GM06990 (cell line): ENCODE data around the gene ST6GALNAC1.

Experiments used
- DNase-seq: peaks from one replicate; pipeline ENCODE4 v3.0.0-alpha.2; 2011; ENCODE audit not compliant: insufficient read length; ENCODE audit errors: extremely low read depth
- H3K27me3 ChIP-seq: replicated peaks from 2 replicates; pipeline ENCODE4 v1.6.0; 2011; ENCODE audit warnings: low read length; ENCODE audit not compliant: control insufficient read depth, insufficient read depth
- H3K36me3 ChIP-seq: 2 replicates; pipeline ENCODE4 v1.5.1; 2011; ENCODE audit warnings: low read length; ENCODE audit not compliant: control insufficient read depth, insufficient read depth
- H3K4me3 ChIP-seq: replicated peaks from 2 replicates; pipeline ENCODE4 v1.5.1; 2011; ENCODE audit warnings: low read depth, mild to moderate bottlenecking, control low read depth, low read length
- TF ChIP-seq, protein P1 (sequence below): IDR thresholded peaks from 2 replicates; pipeline ENCODE4 v1.5.1; 2011; ENCODE audit warnings: low read length, control low read depth, mild to moderate bottlenecking, inconsistent platforms; ENCODE audit not compliant: insufficient read depth, poor library complexity, severe bottlenecking

ST6GALNAC1 gene

DNA sequence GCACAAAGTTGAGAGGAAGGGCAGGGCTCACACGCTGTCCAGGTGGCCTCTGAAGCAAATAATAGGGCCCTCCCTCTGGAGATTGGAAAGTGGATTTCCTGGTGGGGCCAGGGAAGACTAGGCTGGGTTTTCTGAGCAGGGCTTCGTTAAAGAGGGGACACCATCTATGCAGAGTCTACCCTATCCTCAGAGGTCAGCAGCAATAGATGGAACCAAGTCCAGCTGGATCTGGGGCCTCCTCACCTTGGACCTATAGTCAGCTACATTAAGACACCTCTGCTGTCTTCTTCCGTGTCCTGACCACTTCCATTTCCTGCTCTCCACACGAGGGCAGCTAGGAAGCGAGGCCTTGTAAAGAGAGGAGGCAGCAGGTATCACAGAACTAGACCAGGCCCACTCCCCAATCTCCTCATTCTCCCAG lies 14.7 kb upstream of the ST6GALNAC1 start:
- Histone ChIP-seq H3K27me3 (no peaks in the 10 kb centered on the region), H3K4me3 (no peak overlapping the region), H3K36me3 (no peaks in the 10 kb centered on the region)
- DNase-seq, result no peak
- TF ChIP-seq, protein P1, sequence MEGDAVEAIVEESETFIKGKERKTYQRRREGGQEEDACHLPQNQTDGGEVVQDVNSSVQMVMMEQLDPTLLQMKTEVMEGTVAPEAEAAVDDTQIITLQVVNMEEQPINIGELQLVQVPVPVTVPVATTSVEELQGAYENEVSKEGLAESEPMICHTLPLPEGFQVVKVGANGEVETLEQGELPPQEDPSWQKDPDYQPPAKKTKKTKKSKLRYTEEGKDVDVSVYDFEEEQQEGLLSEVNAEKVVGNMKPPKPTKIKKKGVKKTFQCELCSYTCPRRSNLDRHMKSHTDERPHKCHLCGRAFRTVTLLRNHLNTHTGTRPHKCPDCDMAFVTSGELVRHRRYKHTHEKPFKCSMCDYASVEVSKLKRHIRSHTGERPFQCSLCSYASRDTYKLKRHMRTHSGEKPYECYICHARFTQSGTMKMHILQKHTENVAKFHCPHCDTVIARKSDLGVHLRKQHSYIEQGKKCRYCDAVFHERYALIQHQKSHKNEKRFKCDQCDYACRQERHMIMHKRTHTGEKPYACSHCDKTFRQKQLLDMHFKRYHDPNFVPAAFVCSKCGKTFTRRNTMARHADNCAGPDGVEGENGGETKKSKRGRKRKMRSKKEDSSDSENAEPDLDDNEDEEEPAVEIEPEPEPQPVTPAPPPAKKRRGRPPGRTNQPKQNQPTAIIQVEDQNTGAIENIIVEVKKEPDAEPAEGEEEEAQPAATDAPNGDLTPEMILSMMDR, result no peak

DNA sequence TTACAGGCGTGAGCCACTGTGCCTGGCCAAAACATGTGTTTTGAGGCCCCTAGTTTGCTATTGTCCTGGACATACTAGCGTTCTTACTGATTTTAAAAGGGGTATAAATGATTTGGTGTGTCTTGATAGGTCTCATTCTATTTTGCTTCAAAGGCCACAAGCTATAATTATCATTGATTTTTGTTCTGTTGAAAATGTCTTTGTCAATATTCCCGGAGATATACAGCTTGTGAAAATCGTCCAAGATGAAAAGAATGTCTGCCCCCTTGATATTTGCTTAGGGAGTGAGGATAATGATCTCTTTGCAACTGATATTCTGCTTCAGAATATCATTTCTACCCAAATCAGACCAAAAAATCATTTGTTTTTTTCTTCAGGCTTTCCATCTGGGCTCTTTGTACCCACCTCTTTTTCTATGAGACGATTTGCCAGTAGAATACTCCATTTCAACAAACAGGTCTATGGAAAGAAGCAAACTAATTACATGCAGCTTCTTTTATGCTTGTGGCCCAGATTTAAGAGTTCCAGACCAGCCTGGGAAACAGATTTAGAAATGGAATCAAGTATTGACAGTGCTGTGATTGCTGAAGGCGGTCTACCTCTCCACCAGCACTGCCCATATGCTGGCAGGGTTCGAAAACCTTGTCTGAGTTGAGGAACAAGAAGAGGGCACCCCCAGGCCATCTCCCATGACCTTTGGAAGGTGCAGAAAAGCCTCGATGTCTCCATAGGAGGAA lies 14.1 kb upstream of the ST6GALNAC1 start:
- Histone ChIP-seq H3K4me3 (no peak overlapping the region), H3K36me3 (no peaks in the 10 kb centered on the region), H3K27me3 (no peaks in the 10 kb centered on the region)
- TF ChIP-seq, protein P1, result no peak
- no peak for DNase-seq

DNA sequence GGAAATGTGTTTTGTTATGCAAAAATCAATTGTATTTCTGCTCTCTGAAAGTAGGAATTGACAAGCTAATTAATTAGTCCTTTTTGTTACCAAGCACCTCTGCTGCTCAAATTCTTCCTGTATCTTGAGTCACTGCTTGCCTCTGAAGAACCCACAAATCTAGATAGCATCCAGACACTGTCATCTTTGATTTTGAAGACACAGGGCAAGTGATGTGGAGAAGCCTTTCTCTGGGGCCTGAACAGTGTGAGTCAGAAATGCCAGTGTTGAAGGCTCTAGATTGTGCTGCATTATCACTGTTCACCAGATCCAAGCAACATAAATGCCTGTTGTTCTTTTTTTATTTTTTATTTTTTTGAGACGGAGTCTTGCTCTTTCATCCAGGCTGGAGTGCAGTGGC lies 10.9 kb upstream of the ST6GALNAC1 start:
- Histone ChIP-seq H3K27me3 (no peaks in the 10 kb centered on the region), H3K36me3 (no peaks in the 10 kb centered on the region), H3K4me3 (no peak overlapping the region)
- DNase-seq, result no peak
- TF ChIP-seq, protein P1, result no peak

DNA sequence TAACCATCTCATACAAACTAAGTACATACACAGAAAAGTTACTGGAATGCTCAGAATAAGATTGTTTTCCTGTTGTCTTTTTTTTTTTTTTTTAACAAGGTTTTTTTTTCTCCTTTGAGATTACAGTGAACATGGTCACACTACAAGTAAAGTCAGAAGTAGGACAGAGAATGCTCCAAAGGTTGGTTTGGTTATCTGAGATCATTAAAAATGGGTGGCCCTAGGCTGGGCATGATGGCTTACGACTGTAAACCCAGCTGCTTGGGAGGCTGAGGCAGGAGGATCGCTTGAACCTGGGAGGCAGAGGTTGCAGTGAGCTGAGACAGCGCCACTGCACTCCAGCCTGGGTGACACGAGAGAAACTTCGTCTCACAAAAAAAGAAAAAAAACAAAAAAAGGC lies 6.9 kb upstream of the ST6GALNAC1 start:
- no peaks in the 10 kb centered on the region for H3K36me3 ChIP-seq
- DNase-seq, result no peak
- H3K4me3 ChIP-seq, result no peak overlapping the region
- TF ChIP-seq, protein P1, result no peak
- no peaks in the 10 kb centered on the region for H3K27me3 ChIP-seq

DNA sequence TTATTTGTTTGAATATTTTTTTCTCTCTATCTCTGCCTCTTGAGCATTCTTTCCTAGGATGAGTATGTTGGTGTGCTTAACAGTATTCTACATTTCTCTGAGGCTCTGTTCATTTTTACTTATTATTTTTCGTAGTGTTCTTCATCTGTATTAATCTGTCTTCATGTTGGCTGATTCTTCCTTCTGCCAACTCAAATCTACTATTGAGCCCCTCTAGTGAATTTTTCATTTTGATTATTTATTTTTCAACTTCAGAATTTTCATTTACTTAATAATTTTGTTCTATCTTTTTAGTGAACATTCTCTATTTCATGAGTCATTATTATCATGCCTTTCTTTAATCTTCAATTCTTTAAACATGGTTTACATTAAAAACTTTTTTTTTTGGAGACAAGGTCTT lies 3.2 kb upstream of the ST6GALNAC1 start:
- Histone ChIP-seq H3K27me3 (0 out of 2 replicates have a peak, but pooled peaks cover 2% of the 10 kb centered on the region), H3K4me3 (no peak overlapping the region), H3K36me3 (no peaks in the 10 kb centered on the region)
- TF ChIP-seq, protein P1, result no peak
- DNase-seq, result no peak
